Adipose tissue (tissue), 3 donors: ENCODE data around the gene USF1. TPM values are rescaled to one million over a fixed set of nuclear protein-coding genes. Genes with fewer than 3 reads are reported as not detected.
"Not testable (repeated sequence)": the region's sequence is repeated elsewhere in the genome, so short reads cannot be mapped to it uniquely, and the experiment has no call there.

Experiments
- H3K27ac ChIP-seq: one replicate; pipeline ENCODE4 v1.5.1; 2013; ENCODE audit warnings: low read depth, low read length
- WGBS, 3 donors: extraction: QIAGEN DNeasy Blood & Tissue Kit; methylation state at CpG; one replicate each; pipeline ENCODE4 v1.1.7; 2013; 5-methylcytosine and 5-hydroxymethylcytosine counted together
- polyA plus RNA-seq, 3 donors: library from polyadenylated mRNA; stranded (reverse); fragments of 200-250 nt; gene quantifications; one replicate each; pipeline ENCODE4 v1.2.3, GENCODE V29; 2013
- donor health status: healthy with polysubstance abuse.
- donor health status: Bipolar disorder and iron deficiency.
- donor health status: healthy.

USF1 gene
- polyA plus RNA-seq, 3 donors: 35.0 to 54.3 (median 47.2) TPM

- H3K27ac ChIP-seq: no peak overlapping the region
- 79 to 87% (median 79%) methylated on average over 7 of the region's 7 CpGs for WGBS, 3 donors
Measured at GRCh38 chr1:161054805-161055204, 9.0 kb upstream of the USF1 start.

GRCh38 chr1:161054232-161054631 lies 8.5 kb upstream of the USF1 start:
- H3K27ac ChIP-seq: no peak overlapping the region
- WGBS, 3 donors: 78 to 88% (median 87%) methylated on average over 4 of the region's 4 CpGs

GRCh38 chr1:161052899-161053298 lies 7.1 kb upstream of the USF1 start:
- WGBS, 3 donors: 63 to 76% (median 75%) methylated on average over 3 of the region's 3 CpGs
- no peak overlapping the region for H3K27ac ChIP-seq

GRCh38 chr1:161051219-161051618 lies 5.4 kb upstream of the USF1 start:
- H3K27ac ChIP-seq: no peak overlapping the region
- 86 to 93% (median 92%) methylated on average over 10 of the region's 10 CpGs for WGBS, 3 donors

GRCh38 chr1:161048949-161049722 lies 3.4 kb upstream of the USF1 start:
- H3K27ac ChIP-seq: no peak overlapping the region
- WGBS, 3 donors: 79 to 95% (median 88%) methylated on average over 5 of the region's 5 CpGs

- H3K27ac ChIP-seq: no peak overlapping the region
- WGBS, 3 donors: 95 to 97% (median 96%) methylated on average over 17 to 18 of the region's 18 CpGs
Measured at GRCh38 chr1:161047436-161048420, 2.0 kb upstream of the USF1 start.

- peak overlapping the region; percentile 17 for H3K27ac ChIP-seq
- 47 to 64% (median 63%) methylated on average over 2 of the region's 2 CpGs for WGBS, 3 donors
Measured at GRCh38 chr1:161046605-161047228, 940 bp upstream of the USF1 start.

- WGBS, 3 donors: 1% methylated on average over 37 to 48 of the region's 48 CpGs
- H3K27ac ChIP-seq: no peak overlapping the region
Measured at GRCh38 chr1:161044908-161045735, 655 bp downstream of the USF1 start.

- H3K27ac ChIP-seq: no peak overlapping the region
Measured at GRCh38 chr1:161044535-161044907, 1.3 kb downstream of the USF1 start.

GRCh38 chr1:161039546-161039945 lies 6.2 kb downstream of the USF1 start:
- 67 to 87% (median 76%) methylated on average over 5 of the region's 5 CpGs for WGBS, 3 donors
- no peak overlapping the region for H3K27ac ChIP-seq

GRCh38 chr1:161039154-161039545 lies 6.6 kb downstream of the USF1 start:
- WGBS, 3 donors: 0 to 26% (median 13%) methylated on average over 2 to 3 of the region's 3 CpGs
- H3K27ac ChIP-seq: peak overlapping the region; percentile 43

GRCh38 chr1:161038523-161039153 lies 7.1 kb downstream of the USF1 start, which contains the start of gene TSTD1:
Gene TSTD1 (minus strand): TSS chr1:161038964. CDS start chr1:161038889, 75 bp downstream.
- WGBS, 3 donors: 6 to 39% (median 31%) methylated on average over 50 to 54 of the region's 54 CpGs
- peak within 1 kb of the TSS; percentile 43 for H3K27ac ChIP-seq

- 38 to 70% (median 69%) methylated on average over 21 of the region's 21 CpGs for WGBS, 3 donors
- H3K27ac ChIP-seq: no peak overlapping the region
Measured at GRCh38 chr1:161037661-161038522, 7.9 kb downstream of the USF1 start.

- no peak overlapping the region for H3K27ac ChIP-seq
- 93 to 97% (median 96%) methylated on average over 3 of the region's 3 CpGs for WGBS, 3 donors
Measured at GRCh38 chr1:161033751-161034150, 12.0 kb downstream of the USF1 start.

- no peak overlapping the region for H3K27ac ChIP-seq
- 54 to 81% (median 59%) methylated on average over 1 of the region's 1 CpG for WGBS, 3 donors
Measured at GRCh38 chr1:161032409-161032808, 13.4 kb downstream of the USF1 start.

- WGBS, 3 donors: 49 to 70% (median 53%) methylated on average over 2 of the region's 2 CpGs
- H3K27ac ChIP-seq: no peak overlapping the region
Measured at GRCh38 chr1:161031874-161032273, 13.9 kb downstream of the USF1 start.

GRCh38 chr1:161029466-161029865 lies 16.3 kb downstream of the USF1 start:
- 97 to 98% (median 97%) methylated on average over 30 to 32 of the region's 32 CpGs for WGBS, 3 donors
- not testable (repeated sequence) for H3K27ac ChIP-seq
